Neutrophil (primary cell): ENCODE results near the gene TM2D1.

Experiments
- H3K27ac ChIP-seq: fragments of 200-600 bp; sonication (generic); 2 replicates; pipeline ENCODE4 v1.5.1; 2016; ENCODE audit warnings: mild to moderate bottlenecking, moderate library complexity
- H3K27me3 ChIP-seq: fragments of 200-600 bp; sonication (generic); 2 replicates; pipeline ENCODE4 v1.6.0; 2016; ENCODE audit warnings: mild to moderate bottlenecking
- H3K36me3 ChIP-seq: fragments of 200-600 bp; sonication (generic); 2 replicates; pipeline ENCODE4 v1.5.1; 2017
- H3K4me1 ChIP-seq, 2 experiments: fragments of 200-600 bp in 1 of 2; sonication (generic) in 1 of 2; 1 replicate in 1 of 2; 2 replicates in 1 of 2; pipeline versions ENCODE4 v1.5.1 to v1.6.1; 2013 to 2016; ENCODE audit warnings: low read depth in 1 of 2, low read length in 1 of 2, mild to moderate bottlenecking in 1 of 2, moderate library complexity in 1 of 2; ENCODE audit not compliant: control insufficient read depth in 1 of 2, insufficient read depth in 1 of 2
- H3K4me3 ChIP-seq, 2 experiments: fragments of 200-600 bp in 1 of 2; sonication (generic) in 1 of 2; 1 replicate in 1 of 2; 2 replicates in 1 of 2; pipeline ENCODE4 v1.5.1; 2013 to 2016; ENCODE audit warnings: low read depth in 1 of 2, low read length in 1 of 2, mild to moderate bottlenecking in 1 of 2, moderate library complexity in 1 of 2
- H3K9me3 ChIP-seq: fragments of 200-600 bp; sonication (generic); 2 replicates; pipeline ENCODE4 v1.5.1; 2016
- TF ChIP-seq, protein P1 (sequence below): fragments of 200-600 bp; sonication (generic); IDR thresholded peaks from 2 replicates; pipeline ENCODE4 v1.5.1; 2016; ENCODE audit warnings: antibody characterized with exemption

The TM2D1 gene

DNA sequence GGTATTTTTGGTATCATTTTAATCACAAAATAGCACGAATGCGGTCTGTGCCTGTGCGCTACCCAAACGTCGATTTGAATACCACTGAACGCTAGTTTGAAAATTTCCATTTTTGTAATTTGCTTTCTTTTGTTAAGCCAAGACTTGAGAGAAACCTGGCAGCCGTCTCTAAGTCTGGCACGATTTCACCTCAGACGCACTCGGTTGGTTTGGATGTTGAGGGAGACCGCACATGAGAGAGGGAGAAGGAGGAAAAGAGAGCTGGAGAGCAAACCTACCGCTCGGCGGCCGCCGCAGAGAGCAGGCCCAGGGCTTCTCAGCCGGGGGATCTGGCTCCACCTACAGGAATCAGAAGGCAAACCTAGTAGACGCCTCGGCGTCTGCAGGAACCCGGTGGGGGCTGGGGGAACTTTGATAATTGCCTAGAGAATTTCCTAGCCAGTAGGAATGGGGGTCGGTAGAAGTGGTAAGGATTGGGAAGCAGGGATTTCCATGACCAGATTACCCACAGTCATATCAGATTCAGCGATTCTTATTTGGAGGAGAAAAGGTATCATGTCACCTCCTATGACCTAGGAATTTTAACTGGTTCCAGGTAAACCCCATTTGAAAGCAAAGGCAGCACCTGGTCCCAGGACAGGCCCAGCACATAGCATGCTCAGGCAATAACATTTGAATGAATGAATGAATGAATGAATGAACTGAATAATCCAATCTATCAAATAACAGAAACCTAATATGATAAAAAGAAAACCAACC lies 83.2 kb downstream of the TM2D1 start:
- Histone ChIP-seq H3K36me3 (no peaks in the 10 kb centered on the region), H3K27me3 (no peaks in the 10 kb centered on the region), H3K4me3 (peak overlapping the region; percentile 39 to 59), H3K4me1 (peaks cover 15 to 20% of the 10 kb centered on the region in 2 experiments), H3K9me3 (no peaks in the 10 kb centered on the region), H3K27ac (peak overlapping the region; percentile 82)
- TF ChIP-seq, protein P1, sequence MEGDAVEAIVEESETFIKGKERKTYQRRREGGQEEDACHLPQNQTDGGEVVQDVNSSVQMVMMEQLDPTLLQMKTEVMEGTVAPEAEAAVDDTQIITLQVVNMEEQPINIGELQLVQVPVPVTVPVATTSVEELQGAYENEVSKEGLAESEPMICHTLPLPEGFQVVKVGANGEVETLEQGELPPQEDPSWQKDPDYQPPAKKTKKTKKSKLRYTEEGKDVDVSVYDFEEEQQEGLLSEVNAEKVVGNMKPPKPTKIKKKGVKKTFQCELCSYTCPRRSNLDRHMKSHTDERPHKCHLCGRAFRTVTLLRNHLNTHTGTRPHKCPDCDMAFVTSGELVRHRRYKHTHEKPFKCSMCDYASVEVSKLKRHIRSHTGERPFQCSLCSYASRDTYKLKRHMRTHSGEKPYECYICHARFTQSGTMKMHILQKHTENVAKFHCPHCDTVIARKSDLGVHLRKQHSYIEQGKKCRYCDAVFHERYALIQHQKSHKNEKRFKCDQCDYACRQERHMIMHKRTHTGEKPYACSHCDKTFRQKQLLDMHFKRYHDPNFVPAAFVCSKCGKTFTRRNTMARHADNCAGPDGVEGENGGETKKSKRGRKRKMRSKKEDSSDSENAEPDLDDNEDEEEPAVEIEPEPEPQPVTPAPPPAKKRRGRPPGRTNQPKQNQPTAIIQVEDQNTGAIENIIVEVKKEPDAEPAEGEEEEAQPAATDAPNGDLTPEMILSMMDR: peak; percentile 34

DNA sequence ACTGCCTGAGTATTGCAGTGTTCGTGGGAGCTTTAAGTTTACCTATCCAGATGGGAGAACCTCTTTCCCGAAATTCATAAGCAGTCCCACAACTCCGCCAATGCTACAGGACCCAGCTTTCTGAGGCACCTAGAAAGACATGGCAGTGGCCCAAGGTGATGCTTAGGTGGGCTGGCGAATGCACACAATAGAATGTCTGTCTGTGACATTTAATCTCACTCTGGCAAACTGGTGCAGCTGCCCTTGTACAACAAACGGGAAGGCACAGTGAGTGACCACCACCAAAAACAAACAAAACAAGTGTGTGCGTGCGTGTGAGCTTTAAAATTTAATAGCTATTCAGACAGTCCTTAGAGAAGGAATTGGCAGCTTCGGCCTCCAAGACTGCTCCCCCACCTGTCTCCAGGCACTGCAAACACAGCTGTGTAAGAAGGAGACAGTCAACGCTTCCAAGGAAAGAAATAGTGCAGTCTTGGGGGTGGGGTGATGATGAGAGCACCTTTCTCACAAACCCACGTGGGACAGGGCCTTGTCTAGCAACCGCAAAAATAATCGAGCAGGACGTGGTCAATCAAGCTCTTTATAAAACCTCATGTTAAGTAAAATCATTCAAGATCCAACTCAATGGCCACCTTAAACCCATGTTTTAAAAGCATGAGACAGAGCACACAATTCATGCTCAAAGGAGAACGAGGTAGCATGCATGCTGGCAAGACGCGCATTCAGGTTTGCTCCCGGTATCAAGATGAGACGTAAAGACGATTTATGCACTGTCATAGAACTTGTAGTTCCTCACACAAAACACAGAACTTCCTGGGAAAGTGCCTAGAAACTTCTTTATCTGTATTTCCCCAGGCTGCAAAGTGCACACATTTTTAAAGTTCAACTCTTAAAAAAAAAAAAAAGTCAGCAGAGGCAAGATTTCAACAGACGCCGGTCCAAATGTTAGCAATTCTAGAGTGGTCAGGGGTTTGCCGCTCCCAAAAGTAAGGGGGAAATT lies 84.1 kb downstream of the TM2D1 start:
- no peaks in the 10 kb centered on the region for H3K36me3 ChIP-seq
- H3K4me1 ChIP-seq: peaks cover 15 to 20% of the 10 kb centered on the region in 2 experiments
- peak overlapping the region; percentile 39 to 59 for H3K4me3 ChIP-seq
- H3K27ac ChIP-seq: peak overlapping the region; percentile 82
- H3K27me3 ChIP-seq: no peaks in the 10 kb centered on the region
- TF ChIP-seq, protein P1: no peak
- no peaks in the 10 kb centered on the region for H3K9me3 ChIP-seq

DNA sequence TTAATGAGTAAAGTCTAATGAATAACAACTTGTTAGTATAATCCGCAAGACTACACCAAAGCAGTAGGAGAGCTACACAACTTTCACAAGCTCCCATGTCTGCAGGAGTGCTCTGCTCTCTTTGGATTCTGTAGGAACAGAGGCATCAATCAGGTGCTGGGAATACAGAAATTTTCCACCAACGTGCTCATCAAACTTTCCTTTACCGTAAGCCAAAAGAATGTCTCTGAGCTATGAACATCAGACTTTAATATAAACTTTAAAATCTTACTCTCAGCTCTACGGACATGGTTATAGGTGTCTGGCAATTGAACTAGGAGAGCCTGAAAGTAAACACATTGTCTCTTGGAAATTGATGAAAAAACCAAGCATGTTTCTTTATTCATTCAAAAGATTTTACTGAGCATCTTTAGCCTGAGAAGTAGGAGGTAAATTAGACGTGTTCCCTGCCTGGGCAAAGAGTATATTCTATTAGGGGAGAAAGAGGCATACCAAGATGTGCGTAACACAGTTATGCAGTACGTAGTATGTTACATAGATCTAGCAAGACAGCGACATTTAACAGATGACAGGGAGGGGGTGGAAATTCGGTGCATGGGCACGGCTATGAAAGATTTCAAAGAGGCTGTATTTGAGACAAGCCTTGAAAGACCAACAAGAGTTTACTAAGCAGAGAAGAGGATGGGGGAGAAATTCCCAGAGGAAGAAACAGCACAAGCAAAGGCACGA lies 85.2 kb downstream of the TM2D1 start:
- H3K36me3 ChIP-seq: no peaks in the 10 kb centered on the region
- H3K27ac ChIP-seq: no peak overlapping the region
- no peak overlapping the region for H3K4me3 ChIP-seq
- no peaks in the 10 kb centered on the region for H3K9me3 ChIP-seq
- peaks cover 15 to 20% of the 10 kb centered on the region in 2 experiments for H3K4me1 ChIP-seq
- no peaks in the 10 kb centered on the region for H3K27me3 ChIP-seq
- TF ChIP-seq, protein P1: no peak

DNA sequence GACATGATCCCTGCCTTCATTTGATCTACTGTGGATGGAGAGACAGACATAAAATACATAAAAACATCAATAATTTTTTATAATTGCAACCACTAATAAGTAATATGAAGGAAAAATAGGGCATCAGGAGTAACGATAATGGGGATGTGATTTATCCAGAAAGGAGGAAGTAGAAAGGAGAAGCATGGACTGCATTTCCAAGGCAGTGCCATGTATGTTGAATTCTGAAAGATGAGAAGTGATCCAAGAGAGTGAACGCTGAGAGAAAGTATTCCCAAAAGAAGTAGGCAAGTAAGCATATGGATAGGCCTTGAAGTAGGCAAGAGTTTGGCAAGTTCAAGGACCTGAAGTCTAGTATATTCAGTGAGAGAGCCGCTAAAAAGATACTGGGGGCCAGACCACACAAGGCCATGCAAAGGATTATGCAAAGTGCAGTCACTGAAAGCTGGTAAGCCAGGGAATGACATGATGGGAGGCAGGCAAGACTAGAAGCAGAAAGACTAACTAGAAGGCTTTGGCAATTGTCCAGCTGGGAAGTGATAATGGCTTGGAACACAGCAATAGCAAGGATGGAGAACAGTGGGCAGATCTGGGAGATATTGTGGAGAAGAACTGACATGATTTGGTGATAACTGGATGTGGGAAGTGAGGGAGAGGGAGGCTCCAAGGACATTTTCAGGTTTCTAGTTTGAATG lies 85.9 kb downstream of the TM2D1 start:
- Histone ChIP-seq H3K4me1 (peaks cover 15 to 20% of the 10 kb centered on the region in 2 experiments), H3K27me3 (no peaks in the 10 kb centered on the region), H3K9me3 (no peaks in the 10 kb centered on the region), H3K36me3 (no peaks in the 10 kb centered on the region), H3K4me3 (no peak overlapping the region), H3K27ac (no peak overlapping the region)
- TF ChIP-seq, protein P1: no peak

DNA sequence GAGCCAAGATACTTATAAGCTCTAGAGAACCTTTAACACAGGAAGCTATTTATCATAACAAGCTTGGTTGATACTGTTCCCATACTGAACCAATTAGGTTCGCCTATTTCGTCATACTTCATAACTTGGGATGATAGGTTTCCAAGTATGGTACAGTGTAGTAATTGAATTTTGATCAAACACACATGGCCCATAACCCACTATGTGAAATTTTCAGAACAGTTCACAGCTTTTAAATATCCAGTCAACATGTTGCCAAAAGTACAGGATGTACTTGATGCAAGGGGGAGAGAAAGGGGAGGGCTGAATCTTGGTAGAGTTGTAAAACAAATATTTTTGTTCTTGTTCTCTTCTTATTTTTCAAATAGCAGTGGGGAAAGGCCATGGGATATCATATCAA lies 86.6 kb downstream of the TM2D1 start:
- H3K4me3 ChIP-seq: no peak overlapping the region
- H3K27me3 ChIP-seq: no peaks in the 10 kb centered on the region
- TF ChIP-seq, protein P1: no peak
- no peaks in the 10 kb centered on the region for H3K36me3 ChIP-seq
- H3K4me1 ChIP-seq: peaks cover 15 to 20% of the 10 kb centered on the region in 2 experiments
- H3K27ac ChIP-seq: no peak overlapping the region
- H3K9me3 ChIP-seq: no peaks in the 10 kb centered on the region
